ENCODE measurements around the gene ZFAND2B. TPM values are rescaled to one million over a fixed set of nuclear protein-coding genes. Genes with fewer than 3 reads are reported as not detected.
"Not testable (repeated sequence)": the region's sequence is repeated elsewhere in the genome, so short reads cannot be mapped to it uniquely, and the experiment has no call there.

Gene ZFAND2B
- total RNA-seq, 1 experiment from 2014 or later: 34.0 TPM

DNA sequence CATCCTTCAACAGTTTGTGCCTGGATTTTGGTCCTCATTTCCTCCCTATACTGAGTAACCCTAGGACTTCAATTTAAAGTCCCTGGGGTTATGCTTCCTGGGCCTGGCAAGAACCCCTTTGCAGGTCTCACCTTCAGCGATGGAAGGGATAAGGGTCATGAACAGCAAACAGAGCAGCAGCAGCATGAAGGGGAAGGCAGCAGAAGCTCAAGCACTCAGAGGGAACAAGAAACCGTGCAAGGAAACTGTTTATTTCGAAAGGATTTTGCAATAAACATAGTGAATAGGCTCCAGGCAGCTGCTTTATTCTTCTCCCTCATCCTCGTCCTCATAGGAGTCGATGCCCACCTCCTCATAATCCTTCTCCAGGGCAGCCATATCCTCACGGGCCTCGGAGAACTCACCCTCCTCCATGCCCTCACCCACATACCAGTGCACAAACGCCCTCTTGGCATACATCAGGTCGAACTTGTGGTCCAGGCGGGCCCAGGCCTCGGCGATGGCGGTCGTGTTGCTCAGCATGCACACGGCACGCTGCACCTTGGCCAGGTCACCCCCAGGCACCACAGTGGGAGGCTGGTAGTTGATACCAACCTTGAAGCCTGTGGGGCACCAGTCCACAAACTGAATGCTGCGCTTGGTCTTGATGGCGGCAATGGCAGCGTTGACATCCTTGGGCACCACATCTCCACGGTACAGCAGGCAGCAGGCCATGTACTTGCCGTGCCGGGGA, 43.6 kb downstream of the ZFAND2B start:
- DNase-seq (ENCODE audit: low read depth): no peak

DNA sequence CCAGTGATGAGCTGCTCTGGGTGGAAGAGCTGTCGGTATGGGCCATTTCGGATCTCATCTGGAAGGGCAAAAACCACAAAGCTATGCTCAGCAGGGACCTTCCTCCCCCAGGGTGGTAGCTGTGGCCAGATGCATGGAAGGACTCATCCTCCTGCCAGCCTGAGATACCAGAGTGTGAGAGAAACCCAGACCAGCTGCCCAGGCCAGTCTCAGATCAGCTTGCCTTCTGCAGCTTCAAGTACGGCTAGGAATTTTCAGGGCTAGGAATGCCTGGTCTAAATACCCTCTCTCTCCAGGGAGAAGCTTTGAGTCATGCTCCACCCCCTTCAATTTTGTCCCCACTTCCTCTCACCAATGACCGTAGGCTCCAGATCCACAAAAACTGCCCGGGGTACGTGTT, 45.1 kb downstream of the ZFAND2B start:
- peak; percentile 98 for DNase-seq (ENCODE audit: low read depth)

DNA sequence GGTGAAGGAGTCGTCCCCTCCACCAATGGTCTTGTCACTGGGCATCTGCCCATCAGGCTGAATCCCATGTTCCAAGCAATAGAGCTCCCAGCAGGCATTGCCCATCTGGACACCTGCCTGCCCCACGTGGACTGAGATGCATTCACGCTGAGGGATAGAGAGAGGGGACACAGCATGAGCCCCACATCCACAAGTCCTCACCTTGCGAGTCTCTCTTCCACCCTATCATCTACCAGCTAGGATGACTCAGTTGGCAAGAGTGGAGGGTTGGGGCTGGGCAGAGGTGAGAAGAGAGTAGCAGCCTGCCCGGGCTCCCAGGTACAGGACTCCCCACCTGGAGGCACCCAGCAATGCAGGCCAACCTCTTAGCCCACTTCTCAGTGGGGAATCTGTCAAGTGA, 45.5 kb downstream of the ZFAND2B start:
- no peak for DNase-seq (ENCODE audit: low read depth)

DNA sequence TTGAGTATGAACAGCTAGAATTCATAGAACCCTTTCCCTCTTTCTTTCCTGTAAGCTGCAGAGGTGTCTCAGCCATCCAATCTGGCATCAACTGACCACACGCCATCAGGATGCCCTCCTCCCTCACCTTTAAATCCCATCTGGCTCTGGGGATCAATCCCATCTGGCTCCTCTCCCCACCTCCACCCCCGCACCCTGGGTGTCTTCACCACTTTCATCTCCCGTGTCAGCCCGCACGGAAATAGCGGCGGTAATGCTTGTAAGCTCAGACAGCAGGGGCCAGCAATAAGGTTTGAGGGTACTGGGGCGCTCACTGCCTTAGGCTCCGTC, 46.0 kb downstream of the ZFAND2B start:
- DNase-seq (ENCODE audit: low read depth): peak; percentile 18

DNA sequence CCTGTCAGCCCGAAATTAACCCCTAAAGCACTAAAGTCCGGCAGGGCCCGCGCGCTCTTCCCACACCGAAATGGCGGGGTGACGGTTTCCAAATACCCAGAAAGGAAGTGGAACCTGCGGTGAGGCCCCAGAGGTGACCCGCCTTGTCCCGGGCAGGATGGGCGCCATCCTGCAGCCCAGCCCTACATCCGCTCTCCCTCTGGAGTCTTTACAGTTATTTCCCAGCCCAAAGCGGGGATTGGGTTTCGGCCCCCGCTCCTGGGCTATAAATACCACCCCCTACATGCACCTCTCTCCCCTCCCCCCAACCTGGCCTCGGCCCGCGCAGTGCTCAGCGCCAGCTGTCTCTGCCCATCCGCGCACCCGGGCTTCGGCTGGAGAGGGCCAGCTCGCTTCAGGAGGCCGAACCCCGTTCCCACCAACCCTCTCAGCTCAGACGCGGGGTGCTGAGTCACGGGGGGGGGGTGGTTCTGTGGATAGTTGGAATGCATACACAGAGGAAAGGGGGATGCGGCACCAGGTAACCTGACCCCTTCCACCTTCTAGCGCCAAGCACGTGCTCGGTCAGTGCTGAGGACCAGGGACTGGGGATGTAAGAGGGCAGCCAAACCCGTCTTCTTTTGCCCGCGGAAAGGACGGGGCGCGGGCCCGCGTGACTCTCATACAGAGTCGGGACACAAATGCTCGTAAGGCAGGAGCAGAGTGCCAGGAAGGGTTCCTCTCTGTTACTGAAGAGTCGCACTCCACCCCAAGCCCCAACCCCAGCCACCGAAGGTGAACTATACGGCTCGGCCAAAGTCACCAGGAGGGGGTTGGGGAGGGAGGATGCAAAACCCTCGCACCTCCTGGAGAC, 46.5 kb downstream of the ZFAND2B start, which contains the start of gene TUBA4B:
TSS of gene TUBA4B (plus strand) at position 344 of the 853 bp plus-strand sequence. CDS start at position 509, 165 bp downstream.
- peak; percentile 90 for DNase-seq (ENCODE audit: low read depth)

DNA sequence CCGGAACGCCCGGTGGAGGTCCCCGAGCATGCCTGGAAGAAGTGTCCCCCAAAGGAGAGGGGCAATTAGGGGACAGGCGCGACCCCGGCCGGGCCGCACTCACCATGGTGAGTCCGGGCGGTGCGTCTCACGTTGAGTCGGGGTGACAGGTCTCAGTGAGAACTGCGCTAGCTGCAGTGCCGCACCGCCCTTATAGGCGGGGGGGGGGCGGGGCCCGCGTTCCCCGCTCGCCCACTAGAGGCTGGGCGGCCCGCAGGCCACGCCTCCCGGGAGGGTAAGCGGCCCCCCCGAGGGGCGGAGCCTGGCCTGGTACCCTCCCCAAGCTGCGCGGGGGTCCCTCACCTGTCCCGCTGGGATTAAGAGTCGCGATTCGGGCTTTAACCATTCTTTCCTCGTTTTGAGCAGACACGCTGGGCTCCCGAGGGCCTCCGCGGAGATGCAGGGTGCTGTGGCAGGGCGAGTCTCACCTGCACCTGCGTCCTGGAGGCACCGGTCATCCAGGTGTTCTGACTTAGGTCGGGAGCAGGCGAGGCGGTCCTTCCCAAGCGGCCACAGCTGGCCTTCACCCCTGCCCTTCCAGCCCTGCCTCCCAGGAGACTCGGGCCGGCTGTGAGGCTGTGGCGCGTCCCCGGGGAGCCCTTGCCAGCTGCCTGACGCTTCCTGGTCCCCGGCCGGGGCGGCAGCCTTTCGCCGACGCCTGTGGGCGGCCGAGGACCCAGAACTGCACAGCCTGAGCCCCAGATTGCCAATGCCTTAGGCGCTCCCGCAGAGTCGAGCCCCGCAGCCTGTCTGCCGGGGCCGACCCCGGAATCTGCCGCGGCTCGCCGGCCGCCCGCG, 47.4 kb downstream of the ZFAND2B start, which contains the start of gene TUBA4A:
TSS of gene TUBA4A (minus strand) at position 166 of the 837 bp plus-strand sequence. CDS start at position 106, 60 bp downstream.
- DNase-seq (ENCODE audit: low read depth): peak; percentile 71

DNA sequence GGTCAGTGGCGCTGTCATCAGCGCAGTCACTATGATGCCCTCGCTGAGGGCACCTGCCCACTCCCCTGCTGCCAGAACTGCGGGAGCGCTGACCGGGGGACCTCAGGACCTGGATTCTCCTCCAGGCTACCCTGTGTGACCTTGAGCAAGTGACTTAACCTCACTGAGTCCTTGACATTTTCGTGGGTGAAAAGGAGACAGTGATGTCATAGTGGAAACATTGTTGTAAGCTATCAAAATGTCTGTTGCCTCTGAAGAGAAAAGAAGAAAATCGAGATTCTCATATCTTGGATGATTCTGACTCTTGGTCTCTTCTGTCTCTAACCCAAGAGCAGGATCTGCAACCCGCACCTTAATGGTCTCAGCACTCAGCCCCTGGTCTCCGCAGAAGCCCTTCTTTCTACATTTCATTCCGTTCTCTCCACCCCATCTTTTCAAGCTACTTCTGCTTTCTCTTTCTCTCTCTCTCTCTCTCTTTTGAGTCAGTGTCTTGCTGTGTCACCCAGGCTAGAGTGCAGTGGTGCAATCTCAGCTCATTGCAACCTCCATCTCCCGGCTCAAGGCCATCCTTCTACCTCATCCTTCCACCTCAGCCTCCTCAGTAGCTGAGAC, 48.1 kb downstream of the ZFAND2B start:
- no peak for DNase-seq (ENCODE audit: low read depth)

DNA sequence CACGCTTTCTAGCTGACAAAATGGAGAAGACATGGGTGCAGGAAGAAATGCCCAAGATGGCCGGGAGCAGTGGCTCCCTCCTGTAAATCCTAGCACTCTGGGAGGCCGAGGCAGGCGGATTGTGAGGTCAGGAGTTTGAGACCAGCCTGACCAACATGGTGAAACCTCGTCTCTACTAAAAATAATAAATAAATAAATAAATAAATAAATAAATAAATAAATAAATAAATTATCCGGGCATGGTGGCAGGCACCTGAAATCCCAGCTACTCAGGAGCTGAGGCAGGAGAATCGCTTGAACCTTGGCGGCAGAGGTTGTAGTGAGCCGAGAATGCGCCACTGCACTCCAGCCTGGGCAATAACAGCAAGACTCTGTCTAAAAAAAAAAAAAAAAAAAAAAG, 52.4 kb downstream of the ZFAND2B start:
- DNase-seq (ENCODE audit: low read depth): not testable (repeated sequence)

Other genes starting within 250 kb of the ZFAND2B start
- 0.17 and 0.38 TPM in 2 replicates for gene CDK5R2, start 247.1 kb upstream of the ZFAND2B start, total RNA-seq (2014; rRNA removed)
- gene FEV, start 221.6 kb upstream of the ZFAND2B start, total RNA-seq (2014; rRNA removed): not detected in 2 replicates
- gene CRYBA2, start 213.4 kb upstream of the ZFAND2B start, total RNA-seq (2014; rRNA removed): not detected in 2 replicates
- under 0.01 TPM in 1 of 2 replicates, not detected in the other for gene CFAP65, start 165.3 kb upstream of the ZFAND2B start, total RNA-seq (2014; rRNA removed)
- gene IHH, start 145.9 kb upstream of the ZFAND2B start, total RNA-seq (2014; rRNA removed): not detected in 2 replicates
- gene NHEJ1, start 46.0 kb upstream of the ZFAND2B start, total RNA-seq (2014; rRNA removed): 18.0 and 22.2 TPM in 2 replicates
- 0.06 TPM in 1 of 2 replicates, not detected in the other for gene SLC23A3, start 36.8 kb upstream of the ZFAND2B start, total RNA-seq (2014; rRNA removed)
- gene CNPPD1, start 29.9 kb upstream of the ZFAND2B start, total RNA-seq (2014; rRNA removed): 21.3 and 22.8 TPM in 2 replicates
- gene RETREG2, start 28.5 kb upstream of the ZFAND2B start, total RNA-seq (2014; rRNA removed): 70.3 and 88.3 TPM in 2 replicates
- gene ABCB6, start 12.2 kb downstream of the ZFAND2B start, total RNA-seq (2014; rRNA removed): 22.7 and 23.5 TPM in 2 replicates
- gene ATG9A, start 22.9 kb downstream of the ZFAND2B start, total RNA-seq (2014; rRNA removed): 41.6 and 57.0 TPM in 2 replicates
- 26.3 and 30.1 TPM in 2 replicates for gene ANKZF1, start 23.0 kb downstream of the ZFAND2B start, total RNA-seq (2014; rRNA removed)
- gene GLB1L, start 38.7 kb downstream of the ZFAND2B start, total RNA-seq (2014; rRNA removed): 7.4 and 12.3 TPM in 2 replicates
- gene STK16, start 38.7 kb downstream of the ZFAND2B start, total RNA-seq (2014; rRNA removed): 22.3 and 27.1 TPM in 2 replicates
- gene TUBA4B, start 46.5 kb downstream of the ZFAND2B start, total RNA-seq (2014; rRNA removed): not detected in 2 replicates
- 211 and 235 TPM in 2 replicates for gene TUBA4A, start 47.1 kb downstream of the ZFAND2B start, total RNA-seq (2014; rRNA removed)
- 21.5 and 28.3 TPM in 2 replicates for gene DNAJB2, start 72.6 kb downstream of the ZFAND2B start, total RNA-seq (2014; rRNA removed)
- 1.5 and 2.8 TPM in 2 replicates for gene PTPRN, start 102.6 kb downstream of the ZFAND2B start, total RNA-seq (2014; rRNA removed)
- not detected in 2 replicates for gene RESP18, start 126.0 kb downstream of the ZFAND2B start, total RNA-seq (2014; rRNA removed)
- 55.0 and 63.7 TPM in 2 replicates for gene DNPEP, start 181.1 kb downstream of the ZFAND2B start, total RNA-seq (2014; rRNA removed)
- 863 and 1,551 TPM in 2 replicates for gene DES, start 211.6 kb downstream of the ZFAND2B start, total RNA-seq (2014; rRNA removed)
- 36.2 and 41.5 TPM in 2 replicates for gene SPEG, start 228.1 kb downstream of the ZFAND2B start, total RNA-seq (2014; rRNA removed)

All from LHCN-M2 (cell line).